Retinal pigment epithelial cell (primary cell): ENCODE results near the gene CYP1A2.

Source experiments
- DNase-seq: peaks from one replicate; pipeline ENCODE4 v3.0.0-alpha.2; 2010; ENCODE audit warnings: low read depth
- H3K4me3 ChIP-seq: 2 replicates; pipeline ENCODE4 v1.5.1; 2011; ENCODE audit warnings: mild to moderate bottlenecking, low read length, control low read depth, moderate library complexity
- CTCF ChIP-seq: conservative IDR thresholded peaks from 2 replicates; pipeline ENCODE4 v1.5.1; 2011; ENCODE audit warnings: low read depth, low read length, control low read depth, inconsistent platforms

CYP1A2 gene

GRCh38 chr15:74762791-74763150 is 14.1 kb downstream of the CYP1A2 start:
- no peak overlapping the region for H3K4me3 ChIP-seq
- TF ChIP-seq CTCF: no peak
- no peak for DNase-seq

DNA sequence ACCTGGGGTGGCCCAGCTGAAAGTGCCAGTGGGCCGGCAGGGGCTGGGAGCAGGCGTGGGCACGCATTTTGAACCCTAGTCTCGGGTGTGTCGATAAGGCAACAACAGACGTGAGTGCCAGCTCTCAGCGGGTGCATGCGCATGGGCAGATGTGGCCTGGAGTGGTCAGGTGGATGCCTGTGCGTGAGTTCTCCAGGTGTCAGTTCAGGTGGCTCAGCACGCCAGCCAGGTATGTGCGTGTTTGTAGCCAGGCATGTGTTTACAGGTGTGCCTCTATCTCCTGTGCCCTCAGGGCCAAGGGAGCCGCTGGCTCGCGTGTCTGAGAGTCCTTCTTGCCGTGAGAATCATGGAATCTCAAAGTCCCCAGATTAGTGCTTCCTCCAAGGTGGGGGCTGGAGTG is 14.8 kb downstream of the CYP1A2 start:
- no peak overlapping the region for H3K4me3 ChIP-seq
- DNase-seq: no peak
- TF ChIP-seq CTCF: no peak

GRCh38 chr15:74767167-74768098 is 18.8 kb downstream of the CYP1A2 start:
- no peak for DNase-seq
- H3K4me3 ChIP-seq: no peak overlapping the region
- TF ChIP-seq CTCF: no peak

GRCh38 chr15:74768099-74768770 is 19.6 kb downstream of the CYP1A2 start:
- H3K4me3 ChIP-seq: no peak overlapping the region
- DNase-seq: no peak
- TF ChIP-seq CTCF: no peak

GRCh38 chr15:74768771-74769342 is 20.2 kb downstream of the CYP1A2 start:
- peak; percentile 72 for TF ChIP-seq CTCF
- no peak for DNase-seq
- no peak overlapping the region for H3K4me3 ChIP-seq

DNA sequence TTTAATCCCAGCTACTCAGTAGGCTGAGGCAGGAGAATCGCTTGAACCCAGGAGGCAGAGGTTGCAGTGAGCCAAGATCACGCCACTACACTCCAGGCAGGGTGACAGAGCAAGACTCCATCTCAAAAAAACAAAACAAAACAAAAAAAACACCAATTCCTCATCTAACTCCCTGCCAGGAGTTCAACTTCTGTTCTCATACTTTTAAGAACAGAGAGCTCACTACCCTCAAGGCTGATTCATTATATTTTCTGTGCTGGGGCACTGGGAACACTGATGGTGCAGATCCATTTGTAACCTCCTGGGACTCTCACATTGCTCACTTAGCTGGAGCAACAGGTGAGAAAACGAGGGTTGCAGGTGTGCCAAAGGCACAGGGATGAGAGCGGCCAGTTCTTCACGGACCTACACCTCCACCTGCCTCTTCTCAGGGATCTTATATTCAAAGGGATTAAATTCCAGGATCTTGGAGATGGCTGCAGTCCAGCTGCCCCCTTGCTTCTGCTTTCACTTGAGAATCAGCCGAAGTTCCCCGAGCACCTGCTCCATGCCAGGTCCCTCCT is 20.9 kb downstream of the CYP1A2 start:
- no peak overlapping the region for H3K4me3 ChIP-seq
- no peak for DNase-seq
- no peak for TF ChIP-seq CTCF
